SIG-M5 (cell line): Measurements from ENCODE around the gene CSRP2.

ENCODE experiments used
- DNase-seq: peaks from one replicate; lab custom pipeline; 2025; lab: John Stamatoyannopoulos, UW

Gene CSRP2

GRCh38 chr12:76863005-76863670 is 15.7 kb downstream of the CSRP2 start:
- no peak for DNase-seq

DNA sequence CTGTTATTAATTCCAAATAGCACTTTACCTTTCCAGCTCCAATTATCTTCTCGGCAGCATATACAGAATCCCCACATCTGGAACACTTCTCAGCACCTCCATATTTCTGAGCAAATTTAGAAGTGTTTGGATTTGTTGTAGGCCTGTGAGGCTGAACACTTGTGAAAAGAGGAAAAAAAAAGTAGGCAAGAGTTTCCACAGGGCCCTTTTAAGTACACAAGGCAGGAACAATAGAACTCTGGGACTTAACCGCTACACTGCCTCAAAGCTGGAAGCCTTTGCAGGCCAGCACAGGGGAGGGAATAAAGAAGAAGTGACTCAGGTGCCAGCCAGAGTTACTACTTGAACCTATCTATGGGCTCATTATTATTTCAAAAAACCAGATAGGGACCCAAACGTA is 18.6 kb downstream of the CSRP2 start:
- no peak for DNase-seq

DNA sequence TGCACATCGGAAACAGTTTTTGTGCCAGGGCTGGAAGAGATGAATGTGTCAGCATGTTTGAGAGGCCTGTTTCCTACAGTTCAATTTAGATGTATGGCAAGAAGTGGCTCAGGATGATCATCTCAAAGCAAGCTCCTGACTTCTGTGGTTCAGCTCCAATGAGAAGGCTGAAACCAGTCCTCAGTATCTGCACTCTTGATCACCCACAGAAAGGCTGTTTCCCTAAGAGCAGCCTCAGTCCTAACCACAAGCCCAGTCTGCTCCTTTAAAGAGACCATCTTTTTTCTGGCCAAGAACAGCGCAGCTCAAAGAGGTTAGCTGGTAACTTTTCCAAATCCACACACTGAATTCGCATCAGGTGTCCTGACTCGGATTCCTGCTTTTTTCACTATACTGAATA is 19.2 kb downstream of the CSRP2 start:
- no peak for DNase-seq

GRCh38 chr12:76856018-76856644 is 22.7 kb downstream of the CSRP2 start:
- no peak for DNase-seq

- no peak for DNase-seq
Observed at GRCh38 chr12:76855271-76855670, 23.5 kb downstream of the CSRP2 start.

- DNase-seq, result no peak
Observed at GRCh38 chr12:76852106-76852505, 26.7 kb downstream of the CSRP2 start.

- DNase-seq, result no peak
Observed at GRCh38 chr12:76848132-76848531, 30.7 kb downstream of the CSRP2 start.

DNA sequence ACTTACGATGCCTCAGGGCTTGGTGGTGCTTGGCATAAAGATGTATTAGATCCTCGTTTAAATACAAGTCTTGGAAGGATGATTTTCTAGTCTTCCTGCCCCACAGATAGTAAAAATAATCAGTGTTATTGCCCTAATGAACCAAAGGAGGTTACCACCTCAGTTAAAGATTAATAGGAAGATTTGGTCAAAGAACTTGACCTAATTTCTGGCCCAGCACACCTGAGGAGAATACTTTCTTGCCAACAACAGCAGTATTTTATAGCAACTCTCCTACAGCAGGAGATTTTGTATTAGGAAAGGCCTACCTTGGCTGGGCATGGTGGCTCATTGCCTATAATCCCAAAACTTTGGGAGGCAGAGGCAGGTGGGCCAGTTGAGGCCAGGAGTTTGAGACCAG is 31.6 kb downstream of the CSRP2 start:
- no peak for DNase-seq

GRCh38 chr12:76836633-76837032 is 42.2 kb downstream of the CSRP2 start:
- no peak for DNase-seq

GRCh38 chr12:76830436-76830835 is 48.4 kb downstream of the CSRP2 start:
- DNase-seq, result no peak

GRCh38 chr12:76820888-76821482 is 57.8 kb downstream of the CSRP2 start:
- DNase-seq, result no peak

- no peak for DNase-seq
Observed at GRCh38 chr12:76813972-76814371, 64.8 kb downstream of the CSRP2 start.

DNA sequence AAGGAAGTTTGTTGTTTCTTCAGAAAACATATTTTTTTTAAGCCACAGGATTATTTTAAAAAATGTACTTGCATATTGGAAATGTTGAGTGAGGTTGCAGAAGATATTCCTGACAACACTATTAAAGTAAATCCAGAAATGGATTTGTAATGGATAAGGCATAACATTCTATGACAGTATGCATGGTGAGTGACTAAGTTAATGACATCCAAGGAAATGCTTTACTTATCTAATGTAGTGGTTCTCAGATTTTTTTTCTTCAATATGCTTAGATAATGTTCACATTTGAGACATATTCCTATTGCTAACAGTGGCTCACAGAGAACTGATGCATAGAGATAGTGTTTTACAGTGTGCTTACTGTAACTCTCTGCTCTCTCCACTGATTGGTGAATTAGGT is 65.6 kb downstream of the CSRP2 start:
- DNase-seq, result no peak

- DNase-seq, result no peak
Observed at GRCh38 chr12:76811976-76812375, 66.8 kb downstream of the CSRP2 start.

- DNase-seq, result no peak
Observed at GRCh38 chr12:76810671-76811419, 68.0 kb downstream of the CSRP2 start.
